Posterior vena cava (tissue), 2 donors: ENCODE data around the gene GRSF1. TPM values are rescaled to one million over a fixed set of nuclear protein-coding genes. Genes with fewer than 3 reads are reported as not detected.
"Not testable (repeated sequence)": the region's sequence is repeated elsewhere in the genome, so short reads cannot be mapped to it uniquely, and the experiment has no call there.

Source experiments
- DNase-seq: peaks from one replicate; pipeline ENCODE4 v3.0.0-alpha.2; 2020; ENCODE audit warnings: low spot score
- intact Hi-C, 2 donors: fragments of 100-400 bp; cut with DNase I; formaldehyde crosslinking; loops; one replicate each; pipeline versions ENCODE4 v1.14.1 to v1.14.2; 2022 to 2023
- total RNA-seq, 2 donors: library from RNA; stranded (reverse); fragmentation: NEBNext Ultra II Directional; extraction: Animal tissue kit (Norgen Biotek cat#: 25700); gene quantifications; one replicate each; pipeline ENCODE4 v1.2.1, GENCODE V29; 2021
- donor health status: DM: yes; HTN: yes; CAD: no.
- donor health status: DM: yes; HTN: yes; CAD: no.

GRSF1 gene
- total RNA-seq, 2 donors from 2014 or later = 43.5 to 44.0 TPM

DNA sequence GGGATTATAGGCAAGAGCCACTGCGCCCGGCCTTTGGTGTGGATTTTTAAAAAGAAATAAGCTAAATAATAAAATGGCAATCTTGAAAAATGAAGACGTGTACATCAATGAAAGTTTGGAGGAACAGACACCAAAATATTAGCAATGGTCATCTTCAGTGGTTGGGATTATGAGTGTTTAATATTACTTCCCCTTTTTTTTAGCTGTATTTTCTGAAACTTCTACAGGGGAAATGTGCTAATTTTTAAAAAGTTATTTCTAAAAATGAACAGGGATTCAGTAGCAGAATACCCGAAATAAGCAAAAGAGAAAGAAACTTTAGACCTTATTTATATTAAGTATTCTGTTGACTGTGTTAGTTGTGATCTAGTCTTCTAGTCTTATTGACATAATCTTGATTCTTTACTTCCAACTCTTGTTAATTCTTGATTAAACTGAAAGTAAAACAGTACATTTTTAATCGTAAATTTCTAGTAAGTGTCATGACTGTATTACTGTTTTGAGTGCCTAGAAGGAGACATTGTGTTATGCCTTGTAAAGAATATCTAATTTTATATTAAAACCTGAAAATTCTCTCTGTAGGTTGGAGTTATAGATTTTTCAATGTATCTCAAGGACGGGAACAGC is 66.6 kb downstream of the GRSF1 start:
- DNase-seq = no peak
- intact Hi-C loops = no loop called here

DNA sequence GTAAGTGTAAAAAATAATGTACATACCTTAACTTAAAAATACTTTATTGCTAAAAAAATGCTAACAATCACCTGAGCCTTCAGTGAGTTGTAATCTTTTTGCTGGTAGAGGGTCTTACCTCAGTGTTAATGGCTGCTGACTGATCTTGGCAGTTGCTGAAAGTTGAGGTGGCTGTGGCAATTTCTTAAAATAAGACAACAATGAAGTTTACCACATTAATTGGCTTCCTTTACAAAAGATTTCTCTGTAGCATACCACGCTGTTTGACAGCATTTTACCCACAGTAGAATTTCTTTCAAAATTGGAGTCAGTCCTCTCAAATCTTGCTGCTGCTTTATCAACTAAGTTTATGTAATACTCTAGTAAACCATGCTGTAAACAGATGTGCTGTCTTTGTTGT is 70.3 kb downstream of the GRSF1 start:
- intact Hi-C loops, DNase-seq: not testable (repeated sequence)

DNA sequence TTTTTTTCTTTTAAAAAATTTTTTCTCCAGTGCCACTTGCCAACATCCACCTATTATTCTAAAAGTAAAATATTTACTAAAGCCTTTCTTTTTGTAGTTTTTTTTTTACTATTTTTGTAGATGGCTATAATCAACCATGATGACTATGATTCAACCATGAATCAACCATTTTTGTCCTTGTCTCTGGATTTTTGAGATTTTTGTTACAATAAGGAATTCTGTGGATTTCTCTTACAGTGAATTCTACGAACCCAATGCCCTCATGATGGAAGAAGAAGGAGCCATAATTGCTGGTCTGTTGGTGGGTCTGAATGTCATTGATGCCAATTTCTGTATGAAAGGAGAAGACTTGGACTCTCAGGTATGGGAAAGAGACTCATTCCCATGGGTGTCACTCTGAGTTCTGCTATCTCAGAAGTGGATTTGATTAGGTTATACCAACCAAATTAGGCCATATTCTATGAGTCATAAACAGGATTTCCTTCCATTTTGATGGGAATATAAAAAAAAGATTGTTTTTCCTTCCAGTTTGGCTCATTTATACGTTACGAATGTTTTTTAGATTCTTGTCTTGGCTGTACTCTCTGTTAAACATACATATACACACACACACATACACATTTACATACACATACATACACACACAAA is 71.3 kb downstream of the GRSF1 start:
- intact Hi-C loops = no loop called here
- DNase-seq = no peak

Other genes starting within 250 kb of the GRSF1 start
- gene AMBN, start 247.6 kb downstream of the GRSF1 start, total RNA-seq = not detected
- under 1 TPM; 0.14 to 0.62 TPM for gene ENAM, start 211.1 kb downstream of the GRSF1 start, total RNA-seq
- gene JCHAIN, start 173.4 kb downstream of the GRSF1 start, total RNA-seq = 10 to 100 TPM in 1 of 2 donors, 1 to 10 TPM in 1; 8.8 to 12.8 TPM
- gene UTP3, start 151.4 kb downstream of the GRSF1 start, total RNA-seq = 10 to 100 TPM; 22.0 to 23.2 TPM
- gene RUFY3, start 117.9 kb downstream of the GRSF1 start, total RNA-seq = 10 to 100 TPM; 58.5 to 62.3 TPM
- gene MOB1B, start 62.5 kb upstream of the GRSF1 start, total RNA-seq = 10 to 100 TPM; 21.8 to 29.1 TPM
- gene DCK, start 153.8 kb upstream of the GRSF1 start, total RNA-seq = 10 to 100 TPM; 12.8 to 13.2 TPM